Chondrocyte (in vitro differentiated cells): Measurements from ENCODE around the gene ZNF804A. TPM values are rescaled to one million over a fixed set of nuclear protein-coding genes. Genes with fewer than 3 reads are reported as not detected.

ENCODE experiments used
- DNase-seq: peaks from one replicate; pipeline ENCODE4 v3.0.0; 2021; ENCODE audit warnings: mixed read lengths, low spot score
- H3K27ac Mint-ChIP-seq: one replicate; pipeline ENCODE4 v1.8.0; 2021; ENCODE audit warnings: mild to moderate bottlenecking, moderate library complexity, mixed read lengths; ENCODE audit not compliant: unreplicated experiment
- H3K27me3 Mint-ChIP-seq: 2 replicates; pipeline ENCODE4 v1.8.0; 2021; ENCODE audit warnings: low read depth, mixed read lengths
- H3K36me3 Mint-ChIP-seq: 2 replicates; pipeline ENCODE4 v1.8.0; 2021; ENCODE audit warnings: low read depth, mixed read lengths
- H3K4me1 Mint-ChIP-seq: 2 replicates; pipeline ENCODE4 v1.8.0; 2021; ENCODE audit warnings: low read depth, mild to moderate bottlenecking, mixed read lengths
- H3K4me3 Mint-ChIP-seq: one replicate; pipeline ENCODE4 v1.8.0; 2021; ENCODE audit warnings: mild to moderate bottlenecking, moderate library complexity, mixed read lengths; ENCODE audit not compliant: unreplicated experiment
- H3K9me3 Mint-ChIP-seq: 2 replicates; pipeline ENCODE4 v1.8.0; 2021; ENCODE audit warnings: low read depth, mixed read lengths
- CTCF ChIP-seq: fragments of 200-600 bp; sonication (generic); IDR thresholded peaks from 2 replicates; pipeline ENCODE4 v1.5.0; 2021; ENCODE audit warnings: antibody characterized with exemption, mild to moderate bottlenecking, moderate library complexity
- total RNA-seq: library from RNA; stranded (reverse); gene quantifications from 3 replicates; pipeline ENCODE4 v1.2.1, GENCODE V29; 2021

ZNF804A gene
- total RNA-seq, 1 donor from 2014 or later = not detected

- H3K4me3 Mint-ChIP-seq = no peak overlapping the region
- H3K27ac Mint-ChIP-seq = no peak overlapping the region
- H3K9me3 Mint-ChIP-seq = no peaks in the 10 kb centered on the region
- peaks cover 3% of the 10 kb centered on the region for H3K27me3 Mint-ChIP-seq
- peaks cover 8% of the 10 kb centered on the region for H3K4me1 Mint-ChIP-seq
- H3K36me3 Mint-ChIP-seq = no peaks in the 10 kb centered on the region
- TF ChIP-seq CTCF = no peak
- no peak for DNase-seq
These were observed 41.7 kb upstream of the ZNF804A start for GRCh38 chr2:184556639-184557038.

GRCh38 chr2:184558713-184559464 lies 39.4 kb upstream of the ZNF804A start:
- no peaks in the 10 kb centered on the region for H3K4me1 Mint-ChIP-seq
- no peak overlapping the region for H3K27ac Mint-ChIP-seq
- H3K4me3 Mint-ChIP-seq = no peak overlapping the region
- no peaks in the 10 kb centered on the region for H3K36me3 Mint-ChIP-seq
- no peak for TF ChIP-seq CTCF
- H3K9me3 Mint-ChIP-seq = no peaks in the 10 kb centered on the region
- DNase-seq = no peak
- peaks cover 4% of the 10 kb centered on the region for H3K27me3 Mint-ChIP-seq

- TF ChIP-seq CTCF = no peak
- peaks cover 4% of the 10 kb centered on the region for H3K27me3 Mint-ChIP-seq
- no peaks in the 10 kb centered on the region for H3K36me3 Mint-ChIP-seq
- no peaks in the 10 kb centered on the region for H3K4me1 Mint-ChIP-seq
- H3K27ac Mint-ChIP-seq = no peak overlapping the region
- no peak overlapping the region for H3K4me3 Mint-ChIP-seq
- no peaks in the 10 kb centered on the region for H3K9me3 Mint-ChIP-seq
- peak; percentile 83 for DNase-seq
These were observed 37.7 kb upstream of the ZNF804A start for GRCh38 chr2:184560603-184561002.

- H3K27ac Mint-ChIP-seq = no peak overlapping the region
- no peak overlapping the region for H3K4me3 Mint-ChIP-seq
These were observed 35.8 kb upstream of the ZNF804A start for GRCh38 chr2:184562532-184562931.

GRCh38 chr2:184564092-184564491 lies 34.2 kb upstream of the ZNF804A start:
- H3K4me3 Mint-ChIP-seq = no peak overlapping the region
- H3K4me1 Mint-ChIP-seq = no peaks in the 10 kb centered on the region
- no peak for DNase-seq
- no peaks in the 10 kb centered on the region for H3K9me3 Mint-ChIP-seq
- H3K27ac Mint-ChIP-seq = no peak overlapping the region
- no peak for TF ChIP-seq CTCF
- H3K27me3 Mint-ChIP-seq = peaks cover 2% of the 10 kb centered on the region
- no peaks in the 10 kb centered on the region for H3K36me3 Mint-ChIP-seq

More at GRCh38 chr2:184562532-184562931, 35.8 kb upstream of the ZNF804A start:
- no peak for DNase-seq
- H3K4me1 Mint-ChIP-seq = no peaks in the 10 kb centered on the region
- no peaks in the 10 kb centered on the region for H3K36me3 Mint-ChIP-seq
- H3K27me3 Mint-ChIP-seq = peaks cover 4% of the 10 kb centered on the region
- H3K9me3 Mint-ChIP-seq = no peaks in the 10 kb centered on the region
- no peak for TF ChIP-seq CTCF
